B cell (primary cell): Measurements from ENCODE around the gene CTNNA1. TPM values are rescaled to one million over a fixed set of nuclear protein-coding genes. Genes with fewer than 3 reads are reported as not detected.

Source experiments
- ATAC-seq: fragments of 200-7000 bp; cut with Tn5 transposase; one replicate; pipeline ENCODE4 v1.10.0; 2021; ENCODE audit warnings: low read depth, mild to moderate bottlenecking, moderate number of reproducible peaks, moderate library complexity
- CTCF ChIA-PET: fragments of 350-600 bp; sonication (Branson Sonifier 250); formaldehyde crosslinking; loops from one replicate; lab custom pipeline; 2021; ENCODE audit warnings: antibody characterized with exemption, inconsistent platforms; lab: Charles Lee
- POLR2A ChIA-PET: fragments of 350-600 bp; sonication (Branson Sonifier 250); formaldehyde crosslinking; loops from one replicate; lab custom pipeline; 2021; ENCODE audit warnings: antibody characterized with exemption; lab: Charles Lee
- DNase-seq: peaks from one replicate; pipeline ENCODE4 v3.0.0; 2013
- H2AFZ ChIP-seq: 2 replicates; pipeline ENCODE4 v1.6.1; 2012; ENCODE audit warnings: mild to moderate bottlenecking, low read depth, low read length; ENCODE audit not compliant: insufficient read depth, poor library complexity, severe bottlenecking
- H3K27ac ChIP-seq, 2 donors: 1 replicate in 1 of 2; 2 replicates in 1 of 2; pipeline ENCODE4 v1.5.1; 2012 to 2013; ENCODE audit warnings: low read length in 2 of 2, mild to moderate bottlenecking in 2 of 2, moderate library complexity in 1 of 2
- H3K27me3 ChIP-seq, 4 experiments: fragments of 200-600 bp in 1 of 4; sonication (generic) in 1 of 4; replicated peaks in 1 of 4; 1 replicate in 2 of 4; 2 replicates in 2 of 4; pipeline versions ENCODE4 v1.6.1 to v1.7.0; 2013 to 2016; ENCODE audit warnings: low read length in 3 of 4, mild to moderate bottlenecking in 2 of 4, mixed read lengths in 1 of 4, moderate library complexity in 1 of 4; ENCODE audit not compliant: insufficient read depth in 4 of 4, control insufficient read depth in 3 of 4; ENCODE audit errors: control extremely low read depth in 1 of 4
- H3K36me3 ChIP-seq, 2 experiments: replicated peaks in 1 of 2; 1 replicate in 1 of 2; 2 replicates in 1 of 2; pipeline versions ENCODE4 v1.6.1 to v1.7.1; 2013; ENCODE audit warnings: low read length in 1 of 2; ENCODE audit not compliant: insufficient read depth in 2 of 2, control insufficient read depth in 1 of 2; ENCODE audit errors: control extremely low read depth in 1 of 2, extremely low read depth in 1 of 2
- H3K4me1 ChIP-seq, 2 donors: fragments of 200-600 bp in 1 of 2; sonication (generic) in 1 of 2; 1 replicate in 1 of 2; 2 replicates in 1 of 2; pipeline versions ENCODE4 v1.5.1 to v1.6.1; 2013 to 2017; ENCODE audit warnings: low read length in 2 of 2; ENCODE audit not compliant: control insufficient read depth in 2 of 2, insufficient read depth in 2 of 2
- H3K4me2 ChIP-seq: replicated peaks from 2 replicates; pipeline ENCODE3; 2012; ENCODE audit warnings: mild to moderate bottlenecking, low read depth, low read length; ENCODE audit not compliant: poor library complexity, severe bottlenecking
- H3K4me3 ChIP-seq, 5 experiments: fragments of 200-600 bp in 1 of 5; sonication (generic) in 1 of 5; 1 replicate in 3 of 5; 2 replicates in 2 of 5; pipeline versions ENCODE4 v1.5.1 to v1.7.0; 2011 to 2016; ENCODE audit warnings: low read length in 4 of 5, mild to moderate bottlenecking in 4 of 5, low read depth in 2 of 5, control low read depth in 1 of 5, moderate library complexity in 1 of 5; ENCODE audit not compliant: insufficient read depth in 1 of 5; ENCODE audit errors: control extremely low read depth in 1 of 5, extremely low read depth in 1 of 5
- H3K79me2 ChIP-seq: fragments of 200-600 bp; sonication (generic); one replicate; pipeline ENCODE4 v1.6.0; 2016; ENCODE audit warnings: low read length; ENCODE audit not compliant: control insufficient read depth, insufficient read depth
- H3K9ac ChIP-seq: fragments of 200-600 bp; sonication (generic); 2 replicates; pipeline ENCODE4 v1.6.1; 2017; ENCODE audit warnings: mild to moderate bottlenecking, low read length, moderate library complexity
- H3K9me3 ChIP-seq, 3 donors: one replicate each; pipeline versions ENCODE4 v1.6.1 to v1.7.1; 2013; ENCODE audit warnings: low read length in 2 of 3; ENCODE audit not compliant: control insufficient read depth in 2 of 3, insufficient read depth in 1 of 3; ENCODE audit errors: control extremely low read depth in 1 of 3
- H4K20me1 ChIP-seq: 2 replicates; pipeline ENCODE4 v1.6.0; 2012; ENCODE audit warnings: mild to moderate bottlenecking, low read length; ENCODE audit not compliant: insufficient read depth, control insufficient read depth, poor library complexity, severe bottlenecking
- H3K27ac Mint-ChIP-seq: one replicate; pipeline ENCODE4 v1.8.0; 2021; ENCODE audit warnings: mixed read lengths
- H3K27me3 Mint-ChIP-seq: one replicate; pipeline ENCODE4 v1.8.0; 2021; ENCODE audit warnings: mixed read lengths
- H3K4me1 Mint-ChIP-seq: one replicate; pipeline ENCODE4 v1.8.0; 2021; ENCODE audit warnings: mixed read lengths
- H3K4me3 Mint-ChIP-seq: one replicate; pipeline ENCODE4 v1.8.0; 2021; ENCODE audit warnings: mixed read lengths
- H3K9me3 Mint-ChIP-seq: one replicate; pipeline ENCODE4 v1.8.0; 2022; ENCODE audit warnings: mixed read lengths; ENCODE audit not compliant: insufficient read depth
- CTCF ChIP-seq: fragments of 200-600 bp; IDR thresholded peaks from one replicate; pipeline ENCODE4 v1.8.0; 2022; ENCODE audit warnings: antibody characterized with exemption, mild to moderate bottlenecking
- EZH2 ChIP-seq: IDR thresholded peaks from 2 replicates; pipeline ENCODE4 v1.6.1; 2012; ENCODE audit warnings: borderline replicate concordance, low read depth, mild to moderate bottlenecking, moderate library complexity, low read length; ENCODE audit not compliant: insufficient read depth, poor library complexity, severe bottlenecking
- WGBS: methylation state at CpG from one replicate; pipeline ENCODE4 v1.1.5; 2013; ENCODE audit warnings: missing lambda C conversion rate; ENCODE audit not compliant: insufficient coverage; 5-methylcytosine and 5-hydroxymethylcytosine counted together
- intact Hi-C: fragments of 100-400 bp; cut with micrococcal nuclease; formaldehyde crosslinking; loops from one replicate; pipeline ENCODE4 v1.10.0; 2022
- polyA plus RNA-seq: library from polyadenylated mRNA; depleted of rRNA; stranded (reverse); fragments of >200 nt; gene quantifications from 2 replicates; pipeline ENCODE4 v1.2.3, GENCODE V29; 2012
- total RNA-seq, 2 donors: library from RNA; stranded (reverse); fragments of 120-200 nt in 1 of 2; gene quantifications; 1 replicate in 1 of 2; 2 replicates in 1 of 2; pipeline versions ENCODE4 v1.2.3 to v1.2.4, GENCODE V29; 2013 to 2022

The CTNNA1 gene
- total and polyA plus RNA-seq, 2 donors (not counting 1 experiment from before 2014, with no cell fraction given): 22.7 to 96.0 TPM

GRCh38 chr5:138844125-138844461 is 90.9 kb downstream of the CTNNA1 start:
- peaks cover 5% of the 10 kb centered on the region for H4K20me1 ChIP-seq
- Mint-ChIP-seq H3K27ac (no peak overlapping the region), H3K9me3 (no peaks in the 10 kb centered on the region), H3K27me3 (no peaks in the 10 kb centered on the region), H3K4me3 (no peak overlapping the region), H3K4me1 (peaks cover 13% of the 10 kb centered on the region)
- H3K9ac ChIP-seq: no peak overlapping the region
- no peak for TF ChIP-seq EZH2
- TF ChIP-seq CTCF: no peak
- H3K27ac ChIP-seq: no peak overlapping the region
- H3K9me3 ChIP-seq: no peaks in the 10 kb centered on the region
- H3K27me3 ChIP-seq: no peaks in the 10 kb centered on the region
- no peak overlapping the region for H2AFZ ChIP-seq
- WGBS: 100% methylated on average over 2 of the region's 4 CpGs
- CTCF ChIA-PET: no interaction called here
- no peaks in the 10 kb centered on the region for H3K36me3 ChIP-seq
- no peak overlapping the region for H3K4me2 ChIP-seq
- no peak overlapping the region for H3K4me3 ChIP-seq
- intact Hi-C loops: no loop called here
- H3K79me2 ChIP-seq: peaks cover 4% of the 10 kb centered on the region
- ATAC-seq: no peak
- POLR2A ChIA-PET: no interaction called here
- no peaks in the 10 kb centered on the region for H3K4me1 ChIP-seq
- no peak for DNase-seq

- H3K4me2 ChIP-seq: no peak overlapping the region
Measured at GRCh38 chr5:138844812-138845513, 91.7 kb downstream of the CTNNA1 start.

More at GRCh38 chr5:138844812-138845513, 91.7 kb downstream of the CTNNA1 start:
- Mint-ChIP-seq H3K9me3 (no peaks in the 10 kb centered on the region), H3K4me1 (peaks cover 12% of the 10 kb centered on the region), H3K27ac (no peak overlapping the region), H3K4me3 (no peak overlapping the region), H3K27me3 (no peaks in the 10 kb centered on the region)
- Histone ChIP-seq H3K36me3 (no peaks in the 10 kb centered on the region), H3K27me3 (no peaks in the 10 kb centered on the region), H2AFZ (no peak overlapping the region), H3K27ac (no peak overlapping the region), H3K4me1 (no peaks in the 10 kb centered on the region), H3K9ac (no peak overlapping the region), H3K9me3 (no peaks in the 10 kb centered on the region), H3K4me3 (no peak overlapping the region), H3K79me2 (peaks cover 4% of the 10 kb centered on the region), H4K20me1 (peaks cover 4% of the 10 kb centered on the region)
- ChIA-PET POLR2A (interaction anchor here (0.6 kb wide), 1 partner anchor 12 kb away, joined by 3 read pairs; no protein-coding TSS in a partner anchor), CTCF (no interaction called here)
- DNase-seq: no peak
- WGBS: 80% methylated on average over 1 of the region's 6 CpGs
- intact Hi-C loops: no loop called here
- TF ChIP-seq EZH2 (no peak), CTCF (no peak)
- ATAC-seq: no peak
